ENCODE results near the gene FXYD5.

The FXYD5 gene

DNA sequence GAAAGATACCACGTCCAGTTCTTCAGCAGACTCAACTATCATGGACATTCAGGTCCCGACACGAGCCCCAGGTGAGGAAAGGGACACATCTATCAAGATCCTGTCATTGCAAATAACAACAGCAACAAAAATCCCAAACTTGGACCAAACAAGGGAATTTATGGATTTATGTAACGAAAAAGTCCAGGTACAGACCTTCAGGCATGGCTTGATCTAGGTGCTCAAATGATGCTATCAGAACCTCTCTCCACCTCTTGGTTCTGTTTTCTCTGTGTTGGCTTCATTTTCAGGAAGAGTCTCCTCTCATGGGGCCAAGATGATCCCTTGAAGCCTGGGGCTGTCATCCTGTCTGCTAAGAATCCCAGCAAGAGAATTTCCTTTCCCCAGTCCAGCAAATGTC is 2.9 kb downstream of the FXYD5 start:
- DNase-seq (ENCODE audit: low spot score) = no peak

DNA sequence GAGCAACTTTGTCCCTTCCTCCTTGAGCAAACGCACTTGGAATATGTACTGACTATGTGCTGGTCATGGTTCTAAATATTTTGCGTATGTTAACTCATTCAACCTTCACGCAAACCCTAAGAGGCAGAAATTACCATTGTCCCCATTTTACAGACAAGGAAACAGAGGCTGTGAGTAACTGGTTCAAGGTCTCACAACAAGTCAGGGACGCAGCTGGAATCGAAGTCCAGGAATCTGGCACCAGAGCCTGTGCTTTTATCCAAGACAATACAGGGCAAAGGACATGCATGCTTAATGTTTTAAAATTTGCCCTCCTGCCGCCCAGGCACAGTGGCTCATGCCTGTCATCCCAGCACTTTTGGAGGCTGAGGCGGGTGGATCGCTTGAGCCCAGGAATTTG is 5.1 kb downstream of the FXYD5 start:
- DNase-seq (ENCODE audit: low spot score) = no peak

DNA sequence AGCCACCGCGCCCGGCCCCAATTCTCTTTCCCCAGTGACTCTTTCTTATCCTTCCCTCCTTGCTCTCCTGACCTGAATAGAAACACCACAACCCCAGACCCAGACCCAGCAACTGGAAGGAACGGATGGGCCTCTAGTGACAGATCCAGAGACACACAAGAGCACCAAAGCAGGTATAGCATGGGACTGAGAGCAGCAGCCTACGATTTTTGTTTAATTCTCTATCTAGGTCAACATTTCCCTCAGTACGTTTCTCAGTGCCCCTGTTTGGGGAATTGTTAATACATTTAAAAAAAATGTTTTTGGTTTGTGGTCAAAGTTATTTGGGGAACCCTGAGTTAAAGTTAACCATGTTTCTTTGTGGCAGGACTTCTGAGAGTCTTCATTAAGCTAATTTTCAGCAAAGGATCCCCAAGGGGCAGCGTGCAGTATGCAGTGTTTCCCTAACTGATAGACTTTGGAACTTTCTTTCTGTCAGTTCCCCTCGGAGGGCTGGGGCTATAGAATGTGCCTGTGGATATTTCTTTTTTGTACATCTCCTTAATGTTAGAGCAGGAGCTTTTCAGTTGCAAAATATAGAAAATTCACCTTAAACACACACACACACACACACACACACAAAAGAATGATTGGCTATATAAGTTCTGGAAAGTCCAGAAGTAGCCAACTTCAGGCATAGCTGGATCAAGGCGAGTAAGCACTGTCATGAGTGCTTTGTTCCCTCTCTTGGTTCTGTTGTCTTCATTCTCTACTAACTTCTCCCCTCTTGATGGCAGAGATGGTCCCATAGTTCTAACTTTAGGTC is 6.3 kb downstream of the FXYD5 start:
- DNase-seq (ENCODE audit: low spot score) = no peak

DNA sequence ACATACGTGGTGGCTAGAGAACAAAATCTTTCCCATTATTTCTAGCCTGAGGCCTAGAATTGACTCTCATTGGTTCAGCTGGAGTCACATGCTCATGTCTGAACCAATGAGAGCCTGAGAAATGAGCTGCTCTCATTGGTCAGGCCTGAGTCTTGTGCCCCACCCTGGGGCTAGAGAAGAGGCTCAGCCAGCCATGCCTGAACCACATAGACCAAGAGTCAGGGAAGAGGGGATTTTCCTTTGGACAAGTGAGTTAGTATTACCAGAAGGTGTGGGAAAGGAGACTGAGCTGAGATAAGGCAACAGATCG is 6.9 kb downstream of the FXYD5 start:
- DNase-seq (ENCODE audit: low spot score) = no peak

DNA sequence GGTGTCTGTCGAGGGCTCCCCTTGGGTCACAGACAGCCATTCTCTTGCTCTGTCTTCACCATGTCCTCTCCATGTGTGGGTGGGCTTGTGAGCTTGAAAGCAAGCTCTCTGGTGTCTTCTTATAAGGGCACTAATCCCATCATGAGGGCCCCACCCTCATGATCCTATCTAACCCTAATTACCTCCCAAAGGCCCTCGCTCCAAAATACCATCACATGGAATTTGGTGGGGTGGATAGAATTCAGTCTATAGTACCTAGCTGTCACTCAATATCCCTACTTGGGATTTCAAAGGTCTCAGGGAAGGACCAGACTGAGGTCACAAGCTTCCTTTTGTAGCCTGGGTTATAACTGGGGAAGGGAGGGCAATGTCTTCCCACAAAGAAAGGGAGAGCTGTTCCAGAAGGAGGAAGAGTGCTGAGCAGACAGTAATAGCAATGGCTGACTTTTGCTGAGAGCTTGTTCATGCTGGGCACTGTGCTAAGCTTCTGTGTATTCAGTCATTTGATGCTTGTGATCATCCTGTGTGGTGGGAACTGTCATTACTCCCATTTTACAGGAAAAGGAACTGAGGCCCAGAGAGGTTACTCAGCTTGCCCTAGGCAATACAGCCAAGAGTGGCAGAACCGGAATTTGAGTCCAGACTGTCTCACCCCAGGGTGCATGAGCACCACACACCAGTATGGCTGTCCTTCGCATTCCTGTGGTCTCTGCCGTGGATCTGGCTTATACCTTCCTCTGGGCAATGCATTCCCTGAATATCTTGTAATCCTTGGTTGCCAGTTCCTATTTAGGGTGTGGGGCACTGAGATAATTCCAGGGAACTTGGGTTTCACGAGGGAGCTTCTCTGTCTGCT is 8.2 kb downstream of the FXYD5 start:
- no peak for DNase-seq (ENCODE audit: low spot score)

DNA sequence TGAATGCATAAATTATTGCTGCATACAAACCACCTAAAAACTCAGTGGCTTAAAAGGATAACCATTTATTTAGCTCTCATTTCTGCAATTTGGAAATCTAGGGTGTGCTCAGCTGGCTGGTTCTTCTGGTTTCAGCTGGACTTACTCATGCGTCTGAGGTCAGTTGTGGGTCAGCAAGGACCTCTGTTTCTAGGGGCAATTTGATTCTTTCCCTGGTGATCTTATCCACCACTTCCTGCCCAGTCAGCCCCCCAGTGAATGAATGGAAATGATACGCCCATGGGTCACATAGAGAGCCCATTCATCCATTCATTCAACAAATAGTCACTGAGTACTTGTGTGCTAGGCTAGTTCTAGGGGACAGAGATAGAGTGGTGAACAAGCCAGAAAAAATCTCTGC is 9.9 kb downstream of the FXYD5 start:
- no peak for DNase-seq (ENCODE audit: low spot score)

DNA sequence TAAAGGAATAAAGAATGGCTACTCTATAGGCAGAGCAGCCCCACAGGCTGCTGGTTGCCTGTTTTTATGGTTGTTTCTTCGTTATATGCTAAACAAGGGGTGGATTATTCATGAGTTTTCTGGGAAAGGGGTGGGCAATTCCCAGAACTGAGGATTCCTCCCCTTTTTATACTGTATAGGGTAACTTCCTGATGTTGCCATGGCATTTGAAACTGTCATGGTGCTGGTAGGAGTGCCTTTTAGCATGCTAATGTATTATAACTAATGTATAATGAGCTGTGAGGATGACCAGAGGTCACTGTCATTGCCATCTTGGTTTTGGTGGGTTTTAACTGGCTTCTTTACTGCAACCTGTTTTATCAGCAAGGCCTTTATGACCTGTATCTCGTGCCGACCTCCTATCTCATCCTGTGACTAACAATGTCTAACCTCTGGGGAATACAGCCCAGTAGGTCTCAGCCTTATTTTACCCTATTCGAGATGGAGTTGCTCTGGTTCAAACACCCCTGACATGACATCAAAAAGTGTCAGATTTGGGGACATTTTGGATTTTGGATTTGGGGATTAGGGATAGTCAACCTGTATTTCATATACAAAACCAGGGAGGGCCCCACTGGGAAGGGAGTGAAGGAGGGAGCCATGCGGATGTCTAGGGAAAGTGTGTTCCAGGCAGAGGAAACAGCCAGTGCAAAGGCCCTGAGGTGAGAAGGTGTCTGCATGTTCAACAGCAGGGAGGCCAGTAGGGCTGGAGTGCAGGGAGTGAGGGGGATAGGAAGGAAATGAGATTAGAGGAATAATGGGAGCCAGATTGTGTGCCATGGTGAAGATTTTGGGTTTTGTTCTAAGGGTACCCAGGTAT is 10.9 kb downstream of the FXYD5 start:
- DNase-seq (ENCODE audit: low spot score) = no peak

DNA sequence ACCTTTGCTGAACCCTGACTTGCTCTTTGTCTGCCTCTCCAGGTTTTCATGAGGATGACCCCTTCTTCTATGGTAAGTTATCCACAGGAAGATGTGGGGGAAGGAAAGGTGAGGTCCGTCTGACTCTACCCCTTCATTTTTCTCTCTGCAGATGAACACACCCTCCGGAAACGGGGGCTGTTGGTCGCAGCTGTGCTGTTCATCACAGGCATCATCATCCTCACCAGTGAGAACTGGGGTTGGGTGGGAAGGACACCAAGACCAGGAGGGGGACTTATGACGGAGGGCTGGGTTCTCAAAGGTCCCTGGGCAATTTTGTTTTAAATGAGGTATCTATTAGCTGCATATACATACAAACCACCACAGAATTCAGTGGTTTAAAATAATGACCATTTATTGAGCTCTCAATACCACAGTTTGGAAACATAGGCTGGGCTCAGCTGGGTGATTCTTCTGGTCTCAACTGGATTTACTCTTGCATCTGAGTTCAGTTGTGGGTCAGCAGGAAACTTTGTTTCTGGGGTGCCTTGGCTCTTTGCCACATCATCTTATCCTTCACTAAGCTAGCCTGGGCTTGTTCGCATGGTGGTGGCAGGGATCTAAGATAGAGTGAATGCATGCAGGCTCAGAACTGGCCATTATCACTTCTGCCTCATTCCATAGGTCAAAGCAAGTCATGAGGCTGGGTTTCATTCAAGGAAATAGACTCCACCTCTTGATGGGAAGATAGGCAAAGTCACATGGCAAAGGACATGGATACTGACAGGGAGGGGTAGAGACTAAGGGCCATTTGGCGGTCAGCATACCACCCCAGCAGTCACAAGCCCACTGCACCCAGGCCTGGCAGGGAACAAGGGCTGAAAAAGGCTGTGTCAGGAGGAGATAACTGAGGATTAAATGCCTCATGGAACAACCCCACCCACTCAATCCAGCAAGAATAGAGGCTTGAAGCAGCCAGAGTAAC is 11.8 kb downstream of the FXYD5 start:
- DNase-seq (ENCODE audit: low spot score) = no peak

DNA sequence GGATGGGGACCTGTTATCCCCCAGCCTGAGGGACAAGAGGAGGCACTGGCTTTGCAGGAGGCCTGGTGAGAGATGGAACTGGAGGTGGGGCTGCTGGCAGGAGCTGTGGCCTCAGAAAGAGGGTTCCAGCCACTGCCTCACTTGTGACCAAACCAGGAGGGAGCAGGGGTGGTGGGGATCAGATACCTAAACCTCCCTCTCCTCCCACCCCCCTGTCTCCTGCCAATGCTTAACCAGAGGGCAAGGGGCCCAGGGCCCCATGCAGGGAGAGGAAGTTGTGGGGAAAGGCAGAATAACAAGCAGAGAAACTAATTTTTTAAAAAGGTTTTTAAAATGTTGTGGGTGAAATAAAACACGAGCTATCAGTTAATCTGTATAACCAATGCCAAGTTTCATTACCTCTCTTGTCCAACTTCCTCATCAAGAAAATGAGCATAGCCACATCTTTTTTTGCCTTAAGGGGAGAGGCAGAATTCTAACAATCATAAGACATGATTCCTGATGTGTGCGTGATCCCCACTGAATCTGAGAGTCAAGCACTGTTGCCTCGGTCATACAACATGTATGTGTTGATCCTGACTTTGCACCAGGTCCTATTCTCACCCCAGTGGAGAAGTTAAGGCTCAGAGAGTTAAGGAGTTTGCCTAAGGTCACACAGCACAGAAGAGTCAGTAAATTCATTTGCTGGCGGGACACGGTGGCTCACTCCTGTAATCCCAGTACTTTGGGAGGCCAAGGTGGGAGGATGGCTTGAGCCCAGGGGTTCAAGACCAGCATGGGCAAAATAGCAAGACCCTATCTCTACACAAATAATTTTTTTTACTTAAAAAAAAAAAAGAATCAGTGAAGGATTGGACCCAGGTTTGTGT is 12.9 kb downstream of the FXYD5 start:
- peak; percentile 27 for DNase-seq (ENCODE audit: low spot score)

DNA sequence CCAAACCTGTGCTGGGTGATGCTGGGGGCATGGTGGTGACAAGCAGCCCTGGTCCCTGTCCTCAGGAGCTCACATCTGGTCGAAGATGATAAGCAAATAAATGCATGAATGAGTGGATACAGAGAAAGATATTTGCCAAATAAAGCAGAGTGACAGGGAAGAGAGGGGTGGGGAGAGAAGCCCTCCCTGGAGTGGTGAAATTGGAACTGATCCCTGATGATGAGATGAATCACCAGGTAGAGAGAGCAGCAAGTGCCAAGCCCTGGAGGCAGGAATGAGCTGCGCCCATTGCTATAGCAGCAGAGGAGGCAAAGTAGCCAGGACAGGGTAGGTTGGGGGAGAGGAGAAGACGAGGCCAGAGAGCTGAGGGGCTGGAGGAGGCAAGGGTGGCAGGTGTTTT is 13.7 kb downstream of the FXYD5 start:
- DNase-seq (ENCODE audit: low spot score) = no peak

DNA sequence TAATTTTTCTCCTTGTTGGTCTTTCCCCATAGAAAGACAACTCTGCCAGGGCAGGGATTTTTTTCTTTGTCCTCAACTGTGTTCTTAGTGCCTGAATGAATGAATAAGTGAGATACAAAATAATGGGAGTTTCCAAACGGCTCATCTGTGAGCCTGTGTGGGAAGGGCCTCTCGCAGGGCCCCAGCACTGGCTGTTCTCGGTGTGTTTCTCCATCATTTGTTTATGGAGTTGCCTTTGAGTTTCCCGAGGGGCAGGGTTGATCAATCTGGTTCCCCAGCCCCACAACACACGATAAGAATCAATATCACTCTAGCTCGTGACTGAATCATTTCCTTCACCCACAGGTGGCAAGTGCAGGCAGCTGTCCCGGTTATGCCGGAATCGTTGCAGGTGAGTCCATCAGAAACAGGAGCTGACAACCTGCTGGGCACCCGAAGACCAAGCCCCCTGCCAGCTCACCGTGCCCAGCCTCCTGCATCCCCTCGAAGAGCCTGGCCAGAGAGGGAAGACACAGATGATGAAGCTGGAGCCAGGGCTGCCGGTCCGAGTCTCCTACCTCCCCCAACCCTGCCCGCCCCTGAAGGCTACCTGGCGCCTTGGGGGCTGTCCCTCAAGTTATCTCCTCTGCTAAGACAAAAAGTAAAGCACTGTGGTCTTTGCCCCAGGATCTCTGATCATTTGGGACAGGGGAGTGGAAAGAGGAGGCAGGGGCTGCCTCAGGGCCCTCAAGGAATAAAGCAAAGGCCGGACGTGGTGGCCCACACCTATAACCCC is 14.9 kb downstream of the FXYD5 start:
- no peak for DNase-seq (ENCODE audit: low spot score)

DNA sequence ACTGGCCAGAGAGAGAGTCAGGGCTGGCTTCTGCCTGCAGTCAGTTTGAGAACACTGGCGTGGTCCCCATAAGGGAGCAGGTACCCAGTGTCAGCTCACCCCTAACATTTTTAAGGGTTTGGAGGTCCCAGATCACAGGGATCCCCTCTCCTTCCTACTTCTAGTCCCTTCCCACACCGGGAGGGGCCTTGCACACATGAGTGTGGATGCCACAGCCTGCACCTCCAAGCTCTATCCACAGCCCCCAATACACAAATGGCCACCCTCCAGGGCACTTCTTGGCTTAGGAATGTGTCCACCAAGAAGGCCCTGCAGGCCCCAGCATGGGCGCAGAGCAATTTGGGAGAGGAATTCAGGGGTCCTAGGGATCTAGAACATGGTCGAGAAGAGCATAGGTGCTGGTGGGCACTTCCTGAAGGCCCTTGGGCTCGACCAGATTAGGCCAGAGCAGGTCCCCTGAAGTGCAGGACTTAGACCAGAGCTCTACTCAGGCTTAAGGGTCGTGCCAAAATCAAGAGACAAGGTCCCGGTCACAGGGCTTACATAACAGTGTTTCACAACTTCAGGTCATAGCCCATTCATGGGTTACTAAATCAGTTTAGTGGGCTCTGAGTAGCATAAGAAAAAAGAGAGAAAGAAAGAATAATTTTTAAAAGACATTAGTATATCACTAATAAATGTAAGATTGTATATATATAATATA is 16.0 kb downstream of the FXYD5 start:
- DNase-seq (ENCODE audit: low spot score) = no peak

DNA sequence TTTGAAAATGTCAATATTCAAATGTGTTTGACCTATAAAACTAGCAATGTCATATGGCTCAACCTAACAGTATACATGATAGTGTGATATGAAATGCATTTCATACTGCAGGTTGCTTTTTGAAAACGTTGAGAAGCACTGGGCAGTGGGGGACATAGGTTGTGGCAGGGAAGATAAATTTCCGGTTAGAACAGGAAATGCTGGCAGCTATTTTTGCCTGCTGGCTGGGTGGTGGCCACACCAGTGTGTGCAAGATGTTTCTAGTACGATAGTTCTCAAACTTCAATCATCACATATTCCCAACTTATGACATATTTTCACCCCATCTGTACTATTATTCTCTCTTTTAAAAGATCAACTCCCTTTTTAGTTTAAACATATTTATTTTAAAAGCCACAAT is 17.2 kb downstream of the FXYD5 start:
- DNase-seq (ENCODE audit: low spot score) = no peak

DNA sequence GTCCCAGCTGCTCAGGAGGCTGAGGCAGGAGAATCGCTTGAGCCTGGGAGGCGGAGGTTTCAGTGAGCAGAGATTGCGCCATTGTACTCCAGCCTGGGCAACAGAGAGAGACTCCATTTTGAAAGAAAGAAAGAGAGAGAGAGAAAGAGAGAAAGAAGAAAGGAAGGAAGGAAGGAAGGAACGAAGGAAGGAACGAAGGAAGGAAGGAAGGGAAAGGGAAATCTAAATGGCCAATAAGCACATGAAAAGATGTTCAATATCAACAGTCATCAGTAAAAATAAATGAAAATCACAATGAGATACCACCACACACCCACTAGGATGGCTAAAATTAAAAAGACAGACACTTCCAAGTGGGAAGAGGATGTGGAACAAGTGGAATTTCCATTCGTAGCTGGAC is 19.7 kb downstream of the FXYD5 start:
- no peak for DNase-seq (ENCODE audit: low spot score)

DNA sequence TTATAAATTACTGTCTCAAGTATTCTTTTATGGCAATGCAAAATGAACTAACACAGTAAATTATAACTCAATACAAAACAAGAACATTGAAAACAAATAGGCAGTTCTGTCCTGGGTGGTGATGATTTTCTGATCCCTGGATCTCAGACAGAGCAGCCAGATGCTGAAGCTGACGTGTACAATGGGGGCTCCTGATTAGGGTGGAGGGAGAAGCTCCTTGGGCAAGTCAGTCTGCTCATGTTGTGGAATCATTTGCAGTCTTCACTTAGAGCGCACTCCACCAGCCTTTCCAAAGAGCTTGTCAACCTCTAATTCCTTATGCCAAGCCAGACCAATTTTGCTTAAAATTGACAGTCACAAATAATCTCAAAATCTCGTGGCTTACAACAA is 21.6 kb downstream of the FXYD5 start:
- DNase-seq (ENCODE audit: low spot score) = no peak

DNA sequence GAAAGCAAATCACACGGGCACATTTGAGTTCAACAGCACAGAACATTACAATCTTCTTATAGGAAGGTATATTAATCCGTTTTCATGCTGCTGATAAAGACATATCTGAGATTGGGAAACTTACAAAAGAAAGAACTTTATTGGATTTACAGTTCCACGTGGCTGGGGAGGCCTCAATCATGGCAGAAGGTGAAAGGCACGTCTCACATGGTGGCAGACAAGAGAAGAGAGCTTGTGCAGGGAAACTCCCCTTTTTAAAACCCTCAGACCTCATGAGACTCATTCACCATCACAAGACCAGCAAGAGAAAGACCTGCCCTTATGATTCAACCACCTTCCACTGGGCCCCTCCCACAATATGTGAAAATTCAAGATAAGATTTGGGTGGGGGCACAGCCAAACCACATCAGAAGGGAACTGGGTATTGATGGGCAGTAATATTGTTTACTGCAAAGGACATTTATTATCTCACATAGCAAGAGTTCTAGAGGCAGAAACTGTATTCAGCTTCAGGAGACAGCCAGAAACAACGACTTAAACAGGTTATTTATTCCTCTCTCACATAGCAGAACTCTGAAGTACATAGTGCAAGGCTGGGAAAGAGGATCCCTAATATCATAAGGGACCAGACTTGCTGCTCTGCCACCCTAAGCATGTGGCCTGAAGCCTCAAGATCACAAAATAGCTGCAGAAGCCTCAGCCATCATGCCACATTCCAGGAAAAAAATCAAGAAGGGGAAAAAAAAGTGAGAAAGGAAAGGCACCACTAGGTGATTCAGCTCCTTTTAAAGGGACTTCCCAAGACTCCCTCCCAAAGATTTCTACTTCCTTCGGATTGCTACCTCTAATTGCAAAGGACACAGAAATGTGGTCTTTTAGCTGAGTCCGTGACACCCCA is 23.1 kb downstream of the FXYD5 start:
- DNase-seq (ENCODE audit: low spot score) = no peak

DNA sequence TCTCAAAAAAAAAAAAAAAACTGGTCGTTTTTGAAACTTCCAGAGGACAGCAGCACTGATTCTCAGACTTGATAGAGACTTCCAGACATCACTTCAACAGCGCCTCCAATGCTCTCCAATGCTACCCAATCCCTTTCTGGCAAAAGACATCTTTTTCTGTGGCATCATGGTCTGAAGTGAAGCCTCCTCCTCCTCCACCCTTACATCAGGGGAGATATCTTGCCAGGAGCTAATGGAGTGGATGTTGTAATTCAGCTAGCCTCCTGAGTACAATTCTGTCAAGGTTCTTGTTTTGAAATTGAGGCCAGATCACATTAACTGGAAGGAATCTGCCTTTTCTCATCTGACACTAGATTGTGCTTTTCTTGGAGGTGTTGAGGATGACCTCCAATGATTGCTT is 24.2 kb downstream of the FXYD5 start:
- DNase-seq (ENCODE audit: low spot score) = no peak

DNA sequence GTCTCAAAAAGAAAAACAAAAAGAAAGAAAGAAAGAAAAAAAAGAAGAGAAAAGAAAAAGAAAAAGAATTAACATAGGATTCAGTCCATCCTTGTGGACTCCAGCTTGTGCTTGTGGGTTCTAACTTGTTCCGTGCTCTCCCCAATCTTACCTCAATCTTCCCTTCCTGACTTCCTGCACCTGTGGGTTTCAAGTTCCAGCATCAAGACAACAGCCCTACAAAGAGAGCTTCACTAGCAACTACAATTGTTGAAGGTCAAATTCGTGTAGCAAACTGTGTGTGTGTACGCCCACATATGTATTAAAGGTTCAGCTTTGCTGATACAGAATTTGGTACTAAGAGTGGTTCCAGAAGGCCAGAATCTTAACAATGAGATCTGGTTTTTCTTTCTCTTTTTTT is 25.3 kb downstream of the FXYD5 start:
- no peak for DNase-seq (ENCODE audit: low spot score)
